Middle frontal gyrus (tissue), 1 donor: ENCODE results near the gene NBEA.
"Not testable (repeated sequence)": the region's sequence is repeated elsewhere in the genome, so short reads cannot be mapped to it uniquely, and the experiment has no call there.

ENCODE experiments used
- DNase-seq: peaks from one replicate; pipeline ENCODE4 v3.0.0-alpha.2; 2015; ENCODE audit warnings: low spot score; ENCODE audit errors: extremely low spot score

NBEA gene

GRCh38 chr13:35379663-35380062 lies 437.6 kb downstream of the NBEA start:
- no peak for DNase-seq

- no peak for DNase-seq
Observed at GRCh38 chr13:35387682-35388250, 445.7 kb downstream of the NBEA start.

GRCh38 chr13:35388441-35389355 lies 446.6 kb downstream of the NBEA start:
- DNase-seq = no peak

GRCh38 chr13:35389535-35389934 lies 447.5 kb downstream of the NBEA start:
- DNase-seq = no peak

GRCh38 chr13:35392768-35393167 lies 450.7 kb downstream of the NBEA start:
- DNase-seq = no peak

- DNase-seq = no peak
Observed at GRCh38 chr13:35393886-35394285, 451.8 kb downstream of the NBEA start.

GRCh38 chr13:35408285-35408684 lies 466.2 kb downstream of the NBEA start:
- DNase-seq = not testable (repeated sequence)

GRCh38 chr13:35411059-35411744 lies 469.1 kb downstream of the NBEA start:
- no peak for DNase-seq

GRCh38 chr13:35448465-35448864 lies 506.4 kb downstream of the NBEA start:
- no peak for DNase-seq

GRCh38 chr13:35449821-35450220 lies 507.8 kb downstream of the NBEA start:
- DNase-seq = no peak

GRCh38 chr13:35455022-35455421 lies 513.0 kb downstream of the NBEA start:
- DNase-seq = no peak

- DNase-seq = no peak
Observed at GRCh38 chr13:35457258-35457657, 515.2 kb downstream of the NBEA start.

- DNase-seq = no peak
Observed at GRCh38 chr13:35460061-35460460, 518.0 kb downstream of the NBEA start.

- DNase-seq = no peak
Observed at GRCh38 chr13:35465371-35465770, 523.3 kb downstream of the NBEA start.

- DNase-seq = no peak
Observed at GRCh38 chr13:35468195-35468594, 526.1 kb downstream of the NBEA start.

- DNase-seq = no peak
Observed at GRCh38 chr13:35469806-35470525, 527.9 kb downstream of the NBEA start.

GRCh38 chr13:35470671-35471661 lies 528.9 kb downstream of the NBEA start:
- no peak for DNase-seq

- DNase-seq = no peak
Observed at GRCh38 chr13:35471706-35472322, 529.7 kb downstream of the NBEA start.

GRCh38 chr13:35472323-35472881 lies 530.3 kb downstream of the NBEA start:
- no peak for DNase-seq
